Renal cortical epithelial cell (primary cell): ENCODE results near the gene ATIC. TPM values are rescaled to one million over a fixed set of nuclear protein-coding genes. Genes with fewer than 3 reads are reported as not detected.
"Not testable (repeated sequence)": the region's sequence is repeated elsewhere in the genome, so short reads cannot be mapped to it uniquely, and the experiment has no call there.

Source experiments
- DNase-seq: peaks from one replicate; pipeline ENCODE4 v3.0.0-alpha.2; 2011; ENCODE audit warnings: low read depth
- total RNA-seq: library from RNA; depleted of rRNA; stranded (reverse); fragments of >200 nt; gene quantifications from 2 replicates; pipeline ENCODE4 v1.2.3, GENCODE V29; 2014

ATIC gene
- total RNA-seq, 1 donor from 2014 or later = 90.1 TPM

DNA sequence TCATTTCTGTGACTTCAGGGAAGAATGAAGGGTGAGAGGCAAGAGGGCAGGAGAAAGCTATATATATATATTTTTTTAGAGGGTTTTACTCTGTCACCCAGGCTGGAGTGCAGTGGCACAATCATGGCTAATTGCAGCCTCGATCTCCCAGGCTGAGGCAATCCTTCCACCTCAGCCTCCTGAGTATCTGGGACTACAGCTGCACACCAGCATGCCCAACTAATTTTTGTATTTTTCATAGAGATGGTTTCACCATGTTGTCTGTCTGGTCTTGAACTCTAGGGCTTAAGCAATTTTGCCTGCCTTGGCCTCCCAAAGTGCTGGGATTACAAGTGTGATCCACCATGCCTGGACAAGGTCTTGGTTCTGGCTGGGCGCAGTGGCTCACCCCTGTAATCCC is 3.4 kb downstream of the ATIC start:
- no peak for DNase-seq

- DNase-seq = no peak
Measured at GRCh38 chr2:215316336-215316735, 4.5 kb downstream of the ATIC start.

GRCh38 chr2:215319500-215319899 is 7.6 kb downstream of the ATIC start:
- DNase-seq = no peak

GRCh38 chr2:215320102-215320501 is 8.2 kb downstream of the ATIC start:
- DNase-seq = no peak

DNA sequence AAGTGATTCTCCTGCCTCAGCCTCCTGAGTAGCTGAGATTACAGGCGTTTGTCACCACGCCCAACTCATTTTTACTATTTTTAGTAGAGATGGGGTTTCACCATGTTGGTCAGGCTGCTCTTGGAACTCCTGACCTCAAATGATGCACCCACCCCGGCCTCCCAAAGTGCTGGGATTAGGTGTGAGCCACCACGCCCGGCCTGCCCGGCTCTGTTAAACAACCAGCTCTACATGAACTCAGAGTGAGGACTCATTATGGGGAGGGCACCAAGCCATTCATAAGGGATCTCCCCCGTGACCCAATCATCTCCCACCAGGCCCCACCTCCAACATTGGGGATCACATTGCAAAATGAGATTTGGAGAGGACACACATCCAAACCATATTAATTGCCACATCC is 8.8 kb downstream of the ATIC start:
- DNase-seq = no peak

- no peak for DNase-seq
Measured at GRCh38 chr2:215324811-215325210, 13.0 kb downstream of the ATIC start.

- no peak for DNase-seq
Measured at GRCh38 chr2:215328066-215328465, 16.2 kb downstream of the ATIC start.

DNA sequence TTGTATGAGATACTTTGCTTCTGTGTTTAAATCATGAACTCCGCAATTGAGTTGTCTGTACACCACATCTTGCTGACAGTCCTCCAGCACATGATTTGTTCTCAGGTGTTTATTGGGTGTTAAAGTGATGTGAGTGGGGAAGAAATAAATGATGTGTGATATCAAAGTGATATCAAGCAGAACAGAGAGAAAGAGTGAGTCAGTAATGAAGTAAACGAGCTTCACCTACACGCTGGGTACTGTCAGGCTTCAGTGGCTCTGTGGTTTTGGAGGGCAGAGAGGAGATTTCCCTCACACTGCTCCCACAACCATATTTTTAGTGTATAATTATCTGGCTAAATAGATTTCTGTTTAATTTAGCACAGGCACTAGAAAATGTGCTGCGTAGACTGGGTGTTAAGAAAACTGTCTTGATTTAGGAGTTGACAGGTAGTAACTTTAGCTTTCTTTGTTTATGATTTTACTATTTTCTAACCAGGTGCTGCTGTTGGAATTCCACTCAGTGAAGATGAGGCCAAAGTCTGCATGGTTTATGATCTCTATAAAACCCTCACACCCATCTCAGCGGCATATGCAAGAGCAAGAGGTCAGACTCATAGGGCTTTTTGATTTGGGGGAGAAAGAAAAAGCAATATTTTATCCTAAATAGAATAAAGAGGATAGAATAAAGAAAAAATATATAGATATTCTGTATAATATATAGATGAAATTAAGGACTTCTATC is 21.2 kb downstream of the ATIC start:
- DNase-seq = peak; percentile 95

GRCh38 chr2:215338883-215339679 is 27.2 kb downstream of the ATIC start:
- DNase-seq = no peak

GRCh38 chr2:215347878-215348277 is 36.0 kb downstream of the ATIC start:
- DNase-seq = no peak

DNA sequence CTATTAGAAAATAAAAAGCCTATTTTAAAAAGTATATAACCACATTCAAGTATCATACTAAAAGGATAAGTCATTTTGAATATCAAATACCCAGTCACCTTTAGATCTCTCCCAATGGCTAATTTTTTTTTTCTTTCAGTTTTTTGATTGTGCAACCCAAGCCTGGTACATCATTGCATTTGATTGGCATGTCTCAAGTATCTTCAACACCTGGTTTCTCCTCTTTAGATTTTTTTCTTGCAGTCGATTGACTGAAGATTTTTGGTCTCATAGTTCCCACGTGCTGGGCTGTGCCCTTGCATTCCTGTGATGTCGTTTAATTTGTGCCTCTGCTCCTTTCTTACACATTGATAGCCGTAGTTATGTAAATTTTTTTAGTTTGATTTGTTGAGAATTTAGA is 40.7 kb downstream of the ATIC start:
- DNase-seq = no peak

DNA sequence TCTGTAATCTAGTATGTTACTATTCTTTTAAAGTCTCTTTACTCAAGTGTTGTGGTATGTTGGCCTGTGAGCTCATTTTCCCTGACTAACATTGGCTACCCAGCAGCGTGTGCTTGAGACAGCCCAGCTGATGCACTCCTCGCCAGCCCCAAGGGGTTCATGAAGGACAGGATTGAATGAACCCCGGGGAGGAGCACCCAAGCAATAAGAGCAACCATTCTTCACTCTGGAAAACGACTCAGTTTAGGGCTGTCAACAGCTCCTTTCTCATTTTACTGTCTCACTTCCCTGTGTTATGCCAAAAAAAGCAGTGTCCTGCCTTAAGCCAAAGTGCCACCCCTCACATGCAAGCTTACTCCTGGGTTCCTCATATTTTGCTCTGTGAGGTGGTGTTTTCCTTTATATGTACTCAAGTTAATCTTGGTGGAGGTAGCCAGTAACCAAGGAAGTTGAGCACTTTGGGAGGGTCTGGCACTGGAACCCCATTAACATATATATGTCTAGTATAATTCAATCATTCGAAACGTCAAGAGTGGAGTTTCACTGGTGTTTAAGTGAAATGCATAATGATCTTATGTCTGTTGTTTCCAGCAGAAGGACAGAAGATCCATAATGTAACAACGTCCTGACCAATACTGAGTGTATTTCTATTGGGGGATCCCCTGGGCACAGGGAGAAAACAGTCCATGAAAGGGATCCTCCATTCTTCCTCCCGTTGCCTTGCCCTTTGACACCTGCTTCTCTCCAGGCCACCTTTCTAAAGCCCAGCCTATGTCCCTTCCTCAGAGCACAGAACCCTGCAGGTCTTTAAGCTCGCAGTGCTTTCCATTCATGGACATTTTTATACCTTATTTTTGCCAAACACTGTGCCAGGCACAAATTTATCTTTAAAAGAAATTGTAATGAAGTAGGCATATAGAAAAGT is 43.2 kb downstream of the ATIC start:
- DNase-seq = no peak

DNA sequence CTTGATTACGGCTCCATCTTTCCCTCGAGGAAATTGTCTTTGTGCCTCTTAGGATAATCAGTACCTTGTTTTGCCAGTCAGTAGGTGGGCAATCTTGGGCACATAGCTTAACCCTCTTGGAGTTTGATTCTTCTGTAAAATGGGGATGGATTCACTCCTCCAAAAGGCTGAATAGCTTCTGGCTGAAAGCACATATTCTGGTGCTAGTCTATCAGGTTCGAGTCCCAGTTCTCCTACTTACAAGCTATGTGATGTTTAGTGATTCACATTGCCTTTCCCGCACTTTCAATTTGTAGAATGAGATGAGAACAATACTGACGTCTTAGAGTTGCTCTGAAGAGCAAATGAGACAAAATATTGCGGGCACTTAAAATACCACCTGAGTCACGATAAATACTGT is 43.9 kb downstream of the ATIC start:
- no peak for DNase-seq

DNA sequence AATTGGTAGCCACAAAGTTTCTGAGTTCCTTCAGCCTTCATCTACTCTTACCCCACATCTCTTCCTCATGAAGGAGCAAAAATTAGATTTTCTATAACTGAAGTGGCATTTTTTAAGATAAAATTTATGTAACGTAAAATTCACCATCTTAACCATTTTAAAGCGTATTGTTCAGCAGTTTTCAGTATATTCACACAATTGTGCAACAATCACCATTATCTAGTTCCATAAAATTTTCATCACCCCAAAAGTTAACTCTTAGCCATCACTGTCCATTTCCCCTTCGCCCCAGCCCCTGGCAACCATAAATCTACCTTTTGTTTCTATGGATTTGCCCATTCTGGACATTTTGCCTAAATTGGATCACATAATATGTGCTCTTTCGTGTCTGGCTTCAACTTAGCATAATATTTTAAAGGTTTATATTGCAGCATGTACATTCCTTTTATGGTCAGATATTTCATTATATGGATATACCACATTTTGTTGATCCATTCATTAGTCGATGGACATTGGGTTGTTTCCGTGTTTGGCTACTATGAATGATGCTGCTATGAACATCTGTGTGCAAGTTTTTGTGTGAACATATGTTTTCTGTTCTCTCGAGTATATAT is 44.6 kb downstream of the ATIC start:
- no peak for DNase-seq

DNA sequence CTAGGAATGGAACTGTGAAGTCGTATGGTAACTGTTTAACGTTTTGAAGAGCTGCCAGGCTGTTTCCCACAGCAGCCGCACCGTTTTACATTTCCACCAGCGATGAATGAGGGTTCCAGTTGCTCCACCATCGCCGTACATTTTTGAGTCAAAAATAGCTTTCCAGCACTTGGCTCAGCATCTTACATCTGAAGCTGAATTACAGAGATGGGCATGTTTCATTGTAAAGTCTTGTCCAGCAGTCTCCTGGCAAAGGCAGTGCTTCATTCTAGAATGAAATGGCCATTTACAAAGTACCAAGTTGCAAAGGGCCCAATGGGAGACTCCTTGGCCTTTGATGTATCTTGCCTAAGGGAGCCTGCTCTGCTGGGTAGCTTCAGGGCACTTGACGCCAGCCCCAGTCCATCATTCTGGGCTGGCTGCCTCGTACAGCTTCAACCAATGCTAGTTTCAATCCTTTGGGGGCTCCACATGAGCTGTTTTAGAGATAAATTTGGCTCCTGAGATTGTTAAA is 45.1 kb downstream of the ATIC start:
- DNase-seq = peak; percentile 40

DNA sequence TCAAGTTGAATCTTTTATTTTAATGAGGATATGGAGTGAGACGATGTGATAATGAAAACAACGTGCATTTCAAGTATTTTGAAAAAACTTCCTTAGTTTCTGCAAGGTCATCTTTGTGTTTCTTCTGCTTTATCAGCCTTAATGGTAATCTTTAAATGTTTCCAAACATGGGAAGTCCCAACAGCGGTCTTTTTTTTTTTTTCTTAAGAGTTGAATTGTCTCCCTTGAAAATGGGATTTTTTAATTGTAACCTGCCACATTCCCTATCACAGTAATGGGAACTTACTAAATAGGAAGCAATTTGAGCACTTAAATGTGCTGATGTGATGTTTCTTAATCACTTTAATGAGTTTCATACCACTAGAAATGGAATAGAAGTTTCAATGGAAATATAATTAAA is 45.8 kb downstream of the ATIC start:
- peak; percentile 37 for DNase-seq

GRCh38 chr2:215358312-215358845 is 46.5 kb downstream of the ATIC start:
- DNase-seq = no peak

- DNase-seq = peak; percentile 40
Measured at GRCh38 chr2:215358891-215359575, 47.2 kb downstream of the ATIC start.

- DNase-seq = no peak
Measured at GRCh38 chr2:215359576-215359922, 47.7 kb downstream of the ATIC start.

GRCh38 chr2:215360059-215360458 is 48.2 kb downstream of the ATIC start:
- DNase-seq = not testable (repeated sequence)

DNA sequence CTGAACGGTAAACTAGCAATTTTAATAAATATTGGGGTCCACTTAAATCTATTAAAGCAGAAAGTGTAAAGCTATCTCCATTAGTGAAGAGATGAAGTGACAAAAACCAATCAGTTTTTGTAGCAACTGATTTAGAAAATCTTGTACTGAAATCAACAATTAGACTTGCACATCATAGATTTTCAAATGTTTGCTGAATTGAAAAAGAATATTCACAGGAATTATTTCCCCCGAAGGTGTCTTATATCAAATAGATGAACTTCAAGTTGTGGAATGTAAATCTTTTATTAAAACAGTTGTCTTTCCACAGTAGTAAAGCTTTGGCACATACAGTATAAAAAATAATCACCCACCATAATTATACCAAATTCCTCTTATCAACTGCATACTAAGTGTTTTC is 48.7 kb downstream of the ATIC start:
- DNase-seq = no peak
